K562 (cell line): ENCODE results near the gene TOGARAM2. TPM values are rescaled to one million over a fixed set of nuclear protein-coding genes. Genes with fewer than 3 reads are reported as not detected.
A peak's percentile ranks its signal among the peaks of the same experiment; 100 is the strongest.

Experiments
- ATAC-seq: fragments of 200-7000 bp; cut with Tn5 transposase; 3 replicates; pipeline ENCODE4 v1.9.1; 2020; ENCODE audit warnings: moderate library complexity
- BruUV-seq: library from RNA; stranded (reverse); fragments of 400-500 nt; replicated peaks from 2 replicates; lab custom pipeline; 2021; lab: Mats Ljungman, UMichigan
- CTCF ChIA-PET: fragments of 300-600 bp; formaldehyde crosslinking; extraction: SDS; loops from one replicate; lab custom pipeline; 2021; ENCODE audit warnings: low intra/inter-chr PET ratio; lab: Yijun Ruan, JAX
- POLR2A ChIA-PET: fragments of 300-600, 350-650 bp; sonication (Branson Sonifier 250); formaldehyde crosslinking; extraction: SDS; loops from one replicate; lab custom pipeline; 2021; ENCODE audit warnings: antibody characterized with exemption, inconsistent platforms; lab: Yijun Ruan, JAX
- DNase-seq, 4 experiments: peaks; one replicate each; pipeline versions ENCODE4 v3.0.0 to v3.0.0-alpha.2; 2011 to 2018; ENCODE audit warnings: low spot score in 3 of 4, mixed read lengths in 3 of 4; ENCODE audit errors: extremely low read depth in 1 of 4
- FAIRE-seq: peaks from 2 replicates; lab custom pipeline; 2011; peaks lifted over from hg19 to GRCh38; lab: Jason Lieb, UNC
- H2AFZ ChIP-seq: 2 replicates; pipeline ENCODE4 v1.6.0; 2011; ENCODE audit warnings: low read depth, low read length, control low read depth, inconsistent platforms
- H3K27ac ChIP-seq: fragments of 200-600 bp; 3 replicates; pipeline ENCODE4 v1.8.0; 2011; ENCODE audit warnings: low read depth, mild to moderate bottlenecking, control low read depth, inconsistent platforms, low read length, moderate library complexity, mixed read lengths; ENCODE audit errors: extremely low read depth
- H3K27me3 ChIP-seq, 2 experiments: fragments of 300-600 bp in 1 of 2; 2 replicates in 1 of 2; 3 replicates in 1 of 2; pipeline versions ENCODE4 v1.6.0 to v1.8.0; 2011; ENCODE audit warnings: inconsistent platforms in 2 of 2, low read length in 2 of 2, mild to moderate bottlenecking in 1 of 2, mixed read lengths in 1 of 2, moderate library complexity in 1 of 2; ENCODE audit not compliant: control insufficient read depth in 2 of 2, insufficient read depth in 2 of 2
- H3K36me3 ChIP-seq: fragments of 300-600 bp; 3 replicates; pipeline ENCODE4 v1.8.0; 2011; ENCODE audit warnings: mild to moderate bottlenecking, low read length, inconsistent platforms; ENCODE audit not compliant: control insufficient read depth, insufficient read depth
- H3K4me1 ChIP-seq, 2 experiments: fragments of 200-600 bp in 1 of 2; replicated peaks in 1 of 2; 2 replicates in 1 of 2; 3 replicates in 1 of 2; pipeline versions ENCODE4 v1.5.1 to v1.8.0; 2011; ENCODE audit warnings: inconsistent platforms in 2 of 2, low read length in 2 of 2, mild to moderate bottlenecking in 1 of 2, mixed read lengths in 1 of 2, moderate library complexity in 1 of 2; ENCODE audit not compliant: control insufficient read depth in 2 of 2, insufficient read depth in 2 of 2
- H3K4me2 ChIP-seq: 2 replicates; pipeline ENCODE4 v1.6.1; 2011; ENCODE audit warnings: low read length, control low read depth, inconsistent platforms, mixed read lengths; ENCODE audit not compliant: insufficient read depth
- H3K4me3 ChIP-seq: fragments of 200-600 bp; sonication (generic), shearing (Covaris generic); 2 replicates; pipeline ENCODE4 v1.5.1; 2016; ENCODE audit warnings: control low read depth, inconsistent platforms
- H3K79me2 ChIP-seq: fragments of 200-600 bp; 3 replicates; pipeline ENCODE4 v1.8.0; 2011; ENCODE audit warnings: low read length, inconsistent platforms; ENCODE audit not compliant: control insufficient read depth, insufficient read depth
- H3K9ac ChIP-seq, 2 experiments: 2 replicates each; pipeline versions ENCODE4 v1.6.0 to v1.6.1; 2011; ENCODE audit warnings: low read depth in 2 of 2, low read length in 2 of 2, control low read depth in 1 of 2, inconsistent platforms in 1 of 2, mild to moderate bottlenecking in 1 of 2, mixed read lengths in 1 of 2; ENCODE audit not compliant: insufficient read depth in 1 of 2
- H3K9me1 ChIP-seq: one replicate; pipeline ENCODE4 v1.6.0; 2011; ENCODE audit warnings: inconsistent platforms, mild to moderate bottlenecking, low read length, moderate library complexity; ENCODE audit not compliant: control insufficient read depth, insufficient read depth
- H3K9me3 ChIP-seq: replicated peaks from 2 replicates; pipeline ENCODE4 v1.5.1; 2011; ENCODE audit warnings: low read depth, low read length, inconsistent platforms; ENCODE audit not compliant: control insufficient read depth, insufficient read depth
- H4K20me1 ChIP-seq: replicated peaks from 2 replicates; pipeline ENCODE4 v1.6.1; 2011; ENCODE audit warnings: low read length, inconsistent platforms, mixed read lengths; ENCODE audit not compliant: control insufficient read depth, insufficient read depth
- ARID1B ChIP-seq: fragments of 450-650 bp; IDR thresholded peaks from 2 replicates; pipeline ENCODE4 v1.6.1; 2016; ENCODE audit warnings: antibody characterized with exemption, mild to moderate bottlenecking, inconsistent platforms
- EP300 ChIP-seq: IDR thresholded peaks from 2 replicates; pipeline ENCODE4 v1.6.1; 2012; ENCODE audit warnings: low read length, improper control_type of control experiment
- HNRNPLL ChIP-seq: fragments of 200-400 bp; formaldehyde crosslinking; IDR thresholded peaks from 2 replicates; pipeline ENCODE4 v1.6.1; 2017; ENCODE audit warnings: low read length, low read depth, mild to moderate bottlenecking; ENCODE audit not compliant: poor library complexity, severe bottlenecking
- MGA ChIP-seq: fragments of 450-650 bp; IDR thresholded peaks from 2 replicates; pipeline ENCODE4 v1.6.1; 2016; ENCODE audit warnings: mild to moderate bottlenecking, moderate library complexity
- RCOR1 ChIP-seq, 2 experiments: IDR thresholded peaks; 2 replicates each; pipeline ENCODE4 v1.6.1; 2012; ENCODE audit warnings: low read depth in 2 of 2, low read length in 2 of 2, borderline replicate concordance in 1 of 2, improper control_type of control experiment in 1 of 2
- TAF1 ChIP-seq: IDR thresholded peaks from 2 replicates; pipeline ENCODE4 v1.6.1; 2011; ENCODE audit warnings: mild to moderate bottlenecking, low read length, moderate library complexity; ENCODE audit not compliant: insufficient read depth, control insufficient read depth, severe bottlenecking; ENCODE audit errors: extremely low read depth
- ZNF324 ChIP-seq: fragments of 250-450 bp; sonication (Bioruptor Pico); IDR thresholded peaks from 2 replicates; pipeline ENCODE4 v1.4.0; 2020; ENCODE audit warnings: mild to moderate bottlenecking
- WGBS: fragments of 100-300 bp; shearing (Covaris generic); methylation state at CpG from one replicate; pipeline ENCODE4 v1.1.6; 2016; ENCODE audit warnings: low coverage, mixed read lengths; ENCODE audit not compliant: insufficient coverage; ENCODE audit errors: missing lambda C conversion rate; 5-methylcytosine and 5-hydroxymethylcytosine counted together
- in situ Hi-C: fragments of 300-500 bp; cut with MboI; formaldehyde crosslinking; loops from 4 replicates; pipeline ENCODE4 v1.15.0; 2018; ENCODE audit warnings: inconsistent platforms, mixed read lengths
- intact Hi-C: fragments of 100-400 bp; cut with micrococcal nuclease; formaldehyde crosslinking; loops from 2 replicates; pipeline ENCODE4 v1.14.2; 2022
- polyA plus RNA-seq, 8 experiments: library from polyadenylated mRNA; depleted of rRNA in 4 of 8; stranded (reverse) in 5 of 8; unstranded in 3 of 8; fragments of >200 nt; fragmentation: Nextera tagmentation in 2 of 8; fragmentation: Illumina TruSeq in 1 of 8; extraction: Ambion mirVana in 2 of 8; extraction: Trizol in 1 of 8; gene quantifications; 2 replicates each; pipeline versions ENCODE4 v1.2.1 to v1.2.3, GENCODE V29; 2011 to 2014; ENCODE audit warnings: inconsistent platforms in 1 of 8, missing spikeins in 1 of 8
- total RNA-seq, 7 experiments: library from RNA; depleted of rRNA in 6 of 7; stranded (reverse); fragments of >200 nt in 6 of 7; fragmentation: Illumina TruSeq in 2 of 7; extraction: Trizol in 2 of 7; gene quantifications; 2 replicates each; pipeline versions ENCODE4 v1.2.1 to v1.2.3, GENCODE V29; 2011 to 2021; ENCODE audit warnings: low replicate concordance in 1 of 7
- TF ChIP-seq, protein P1 (sequence below): fragments of 250-450 bp; sonication (Bioruptor Pico); IDR thresholded peaks from 2 replicates; pipeline ENCODE4 v1.5.0; 2020; ENCODE audit warnings: mild to moderate bottlenecking

TOGARAM2 gene
- total and polyA plus RNA-seq, 9 of the 15 experiments (the other 6 are each of a cell fraction or from before 2014, with no cell fraction given) = not detected

- DNase-seq (peak in 2 of 4 experiments; percentile 23 to 39), FAIRE-seq (no peak), ATAC-seq (peak; percentile 64)
- peaks cover 3% of the 10 kb centered on the region for H3K9me3 ChIP-seq
- in situ Hi-C loops (loop anchor here (25.0 kb wide), 1 partner anchor 1109 kb away; no protein-coding TSS in a partner anchor), intact Hi-C loops (loop anchor here (1.0 to 10.0 kb wide), 4 partner anchors 132 to 1122 kb away; no protein-coding TSS in a partner anchor)
- H3K27me3 ChIP-seq = no peaks in the 10 kb centered on the region
- 0% methylated on average over 6 of the region's 6 CpGs for WGBS
- H2AFZ ChIP-seq = peak overlapping the region; percentile 22; the same call in 1 of the 2 replicates
- no peak overlapping the region for H3K9ac ChIP-seq
- H3K4me1 ChIP-seq = peaks cover 6 to 10% of the 10 kb centered on the region in 2 experiments; a peak in 4 of 5 replicates
- ChIA-PET POLR2A (interaction anchor here (1.1 kb wide), 1 partner anchor 12 kb away, joined by 3 read pairs; no protein-coding TSS in a partner anchor), CTCF (interaction anchor here (0.6 to 3.9 kb wide), 3 partner anchors 131 to 1271 kb away, joined by 3 to 18 read pairs (median 4); no protein-coding TSS in a partner anchor)
- no peaks in the 10 kb centered on the region for H3K9me1 ChIP-seq
- no TSS peak for BruUV-seq
- H3K27ac ChIP-seq = no peak overlapping the region
- H4K20me1 ChIP-seq = no peaks in the 10 kb centered on the region
- H3K79me2 ChIP-seq = no peaks in the 10 kb centered on the region
- H3K36me3 ChIP-seq = peaks cover 14% of the 10 kb centered on the region; the same call in 2 of the 3 replicates
- no peak overlapping the region for H3K4me2 ChIP-seq
- H3K4me3 ChIP-seq = no peak overlapping the region
- TF ChIP-seq HNRNPLL (no peak), ZNF324 (CRISPR knock-in tag) (no peak), RCOR1 (IDR thresholded peaks at IDR 0.05; ENCODE audit: borderline replicate concordance in 1 of 2, low read depth in 2 of 2, low read length in 2 of 2) (0 out of 4 replicates have a peak, but pooled peaks of 1 of the 2 experiments have one; percentile 24), TAF1 (no peak), ARID1B (peak; percentile 61), MGA (no peak), EP300 (peak; percentile 7; the same call in 1 of the 2 replicates)
- TF ChIP-seq, protein P1, sequence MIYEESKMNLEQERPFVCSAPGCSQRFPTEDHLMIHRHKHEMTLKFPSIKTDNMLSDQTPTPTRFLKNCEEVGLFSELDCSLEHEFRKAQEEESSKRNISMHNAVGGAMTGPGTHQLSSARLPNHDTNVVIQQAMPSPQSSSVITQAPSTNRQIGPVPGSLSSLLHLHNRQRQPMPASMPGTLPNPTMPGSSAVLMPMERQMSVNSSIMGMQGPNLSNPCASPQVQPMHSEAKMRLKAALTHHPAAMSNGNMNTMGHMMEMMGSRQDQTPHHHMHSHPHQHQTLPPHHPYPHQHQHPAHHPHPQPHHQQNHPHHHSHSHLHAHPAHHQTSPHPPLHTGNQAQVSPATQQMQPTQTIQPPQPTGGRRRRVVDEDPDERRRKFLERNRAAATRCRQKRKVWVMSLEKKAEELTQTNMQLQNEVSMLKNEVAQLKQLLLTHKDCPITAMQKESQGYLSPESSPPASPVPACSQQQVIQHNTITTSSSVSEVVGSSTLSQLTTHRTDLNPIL (CRISPR knock-in tag) = no peak
These were observed 28.3 kb upstream of the TOGARAM2 start for GRCh38 chr2:28952836-28953211.
